Measurements from ENCODE around the gene KCTD5.
"Not testable (repeated sequence)": the region's sequence is repeated elsewhere in the genome, so short reads cannot be mapped to it uniquely, and the experiment has no call there.

Gene KCTD5

DNA sequence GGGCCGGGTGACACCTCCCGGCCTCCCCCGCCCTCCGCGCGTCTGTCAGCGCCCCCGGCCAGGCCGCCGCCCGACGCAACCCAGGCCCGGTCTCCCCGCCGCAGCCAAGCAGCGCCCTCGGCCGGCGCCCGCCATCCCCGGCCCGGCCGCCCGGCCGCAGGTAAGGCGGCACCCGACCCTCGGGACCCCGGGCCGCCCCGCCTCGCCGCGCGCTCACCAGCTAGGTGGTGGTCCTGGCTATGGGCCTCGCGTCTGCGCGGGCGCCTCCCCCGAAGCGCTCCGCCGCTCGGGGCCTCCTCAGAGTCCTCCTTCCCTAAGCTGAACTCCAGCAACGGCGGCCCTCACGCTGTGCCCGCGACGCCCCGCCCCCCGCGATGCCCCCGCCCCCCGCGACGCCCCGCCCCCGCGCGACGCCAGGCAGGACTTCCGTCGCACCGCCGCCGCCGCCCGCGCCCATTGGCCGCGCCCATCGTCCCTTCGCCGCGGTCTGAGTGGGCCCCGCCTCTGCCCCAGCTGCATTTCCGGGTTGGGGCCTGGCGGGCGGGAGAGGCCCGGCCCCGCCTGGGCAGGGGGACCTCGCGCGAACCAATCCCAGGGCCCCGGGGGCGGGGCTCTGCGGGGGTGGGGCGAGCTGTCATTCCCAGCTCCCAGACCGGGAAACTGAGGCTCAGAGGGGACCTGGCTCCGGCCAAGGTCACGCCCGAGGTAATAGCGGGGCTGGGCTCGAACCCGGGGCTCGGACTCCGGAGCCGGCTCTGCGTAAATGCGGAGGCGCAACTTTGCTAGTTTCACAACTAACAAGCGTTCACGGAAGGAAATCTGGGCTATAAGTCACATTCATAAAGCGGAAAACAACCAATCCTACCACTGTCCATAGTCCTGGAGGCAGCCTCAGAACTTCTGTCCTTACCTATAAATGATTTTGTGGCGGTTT lies 9.0 kb upstream of the KCTD5 start:
- peak; percentile 97 for DNase-seq

DNA sequence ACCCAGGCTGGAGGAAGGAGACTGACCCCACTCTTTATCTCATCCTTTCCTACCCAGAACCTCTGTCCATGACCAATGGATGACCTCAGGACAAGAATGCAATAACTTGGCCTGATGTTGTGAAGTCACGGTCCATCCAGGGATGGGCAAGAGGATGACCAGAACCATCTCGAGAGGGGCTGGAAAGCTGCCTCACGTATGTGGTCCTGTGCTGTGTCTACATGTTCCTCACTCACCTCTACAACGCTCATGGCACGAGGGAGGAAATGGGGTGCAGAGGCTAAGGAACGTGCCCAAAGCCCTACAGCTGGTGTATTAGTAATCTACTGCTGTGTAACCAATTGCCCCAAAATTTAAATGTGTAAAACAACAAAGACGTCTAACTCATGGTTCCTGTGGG lies 7.3 kb upstream of the KCTD5 start:
- DNase-seq = no peak

DNA sequence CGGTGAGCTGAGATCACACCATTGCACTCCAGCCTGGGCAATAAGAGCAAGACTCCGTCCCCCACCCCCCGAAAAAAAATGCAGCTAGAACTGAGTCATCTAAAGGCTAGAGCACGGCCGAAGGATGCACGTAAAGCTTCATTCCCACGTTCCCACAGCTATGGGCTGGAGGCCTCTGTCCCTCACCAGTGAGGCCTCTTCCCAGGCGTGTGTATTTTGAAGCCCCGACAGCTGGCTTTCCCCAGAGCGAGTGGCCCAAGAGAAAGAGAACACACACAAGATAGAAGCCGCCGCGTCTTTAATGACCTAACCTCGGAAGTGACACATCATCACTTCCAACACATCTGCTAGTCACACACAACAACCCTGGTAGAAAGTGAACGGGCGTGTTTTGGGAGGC lies 6.6 kb upstream of the KCTD5 start:
- DNase-seq = no peak

- not testable (repeated sequence) for DNase-seq
Measured at GRCh38 chr16:2676937-2677336, 5.4 kb upstream of the KCTD5 start.

- not testable (repeated sequence) for DNase-seq
Measured at GRCh38 chr16:2678206-2678965, 3.9 kb upstream of the KCTD5 start.

DNA sequence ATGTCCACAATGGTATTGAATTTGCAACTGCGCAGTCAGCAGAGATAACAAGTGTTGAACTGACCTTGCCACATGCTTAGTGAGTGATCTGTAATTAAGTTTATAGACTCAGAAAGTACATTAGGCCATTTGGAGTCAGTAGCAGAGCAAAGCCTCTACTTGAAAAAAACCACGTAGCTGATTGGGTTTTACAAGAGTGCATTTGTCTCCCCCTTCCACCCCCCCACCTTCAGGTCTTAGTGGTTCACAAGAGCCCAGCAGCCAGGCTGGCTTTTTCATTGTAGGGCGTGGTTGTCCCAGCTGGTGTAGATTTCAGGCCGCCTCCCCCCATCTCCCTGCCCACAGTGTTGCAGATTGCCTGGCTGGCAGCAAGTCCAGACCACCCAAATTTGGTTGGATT lies 2.4 kb upstream of the KCTD5 start:
- not testable (repeated sequence) for DNase-seq

DNA sequence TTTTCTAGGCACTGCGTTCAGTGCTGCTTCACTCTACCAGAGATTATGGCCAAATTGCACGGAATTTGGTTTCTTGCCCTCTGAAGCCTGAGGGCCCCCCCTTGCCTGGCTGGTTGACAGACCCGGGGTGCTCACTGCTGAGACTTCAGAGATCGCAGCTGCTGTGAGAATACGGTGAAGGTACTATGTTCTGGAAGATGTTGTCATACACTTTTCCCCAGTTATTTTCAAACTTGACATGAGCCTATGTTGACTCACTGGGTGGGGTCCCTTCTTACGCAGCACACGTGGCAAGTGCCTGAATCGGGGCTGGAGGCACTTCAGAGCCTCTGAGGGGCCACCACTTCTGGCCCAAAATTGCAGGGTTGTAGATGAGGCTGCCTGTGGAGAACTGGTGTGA lies 2.0 kb upstream of the KCTD5 start:
- DNase-seq = not testable (repeated sequence)

GRCh38 chr16:2683041-2683440 lies 718 bp downstream of the KCTD5 start:
- not testable (repeated sequence) for DNase-seq

GRCh38 chr16:2686075-2686474 lies 3.8 kb downstream of the KCTD5 start:
- not testable (repeated sequence) for DNase-seq

DNA sequence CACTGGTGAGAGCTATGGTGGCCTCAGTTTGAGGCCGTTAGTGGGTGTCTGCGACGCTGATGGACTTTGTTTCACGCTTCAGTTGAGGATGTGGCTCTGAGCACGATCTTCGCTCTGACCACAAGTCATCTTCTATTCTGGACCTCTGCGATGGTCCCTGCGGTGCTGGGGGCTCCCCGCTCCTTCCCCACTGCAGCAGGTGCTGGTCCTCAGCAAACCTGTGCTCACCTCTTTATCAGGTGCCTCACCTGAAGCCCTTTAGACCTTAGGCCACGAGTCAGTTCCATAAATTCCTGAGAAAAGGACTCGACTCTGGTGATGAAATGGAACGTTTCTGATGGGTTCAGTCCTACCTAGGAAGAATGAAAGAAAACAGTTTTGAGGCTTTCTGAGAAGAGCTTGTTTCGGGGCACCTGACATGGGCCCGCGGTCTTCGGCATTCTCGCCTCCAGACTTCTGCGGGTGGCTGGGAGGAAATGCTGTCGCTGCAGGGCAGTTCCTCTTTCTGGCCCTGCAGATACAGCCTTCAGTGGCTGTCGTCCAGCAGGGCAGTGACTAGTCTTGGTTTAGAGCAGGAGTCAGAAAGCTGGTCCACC lies 4.7 kb downstream of the KCTD5 start:
- peak; percentile 39 for DNase-seq

- DNase-seq = no peak
Measured at GRCh38 chr16:2687531-2688308, 5.4 kb downstream of the KCTD5 start.

DNA sequence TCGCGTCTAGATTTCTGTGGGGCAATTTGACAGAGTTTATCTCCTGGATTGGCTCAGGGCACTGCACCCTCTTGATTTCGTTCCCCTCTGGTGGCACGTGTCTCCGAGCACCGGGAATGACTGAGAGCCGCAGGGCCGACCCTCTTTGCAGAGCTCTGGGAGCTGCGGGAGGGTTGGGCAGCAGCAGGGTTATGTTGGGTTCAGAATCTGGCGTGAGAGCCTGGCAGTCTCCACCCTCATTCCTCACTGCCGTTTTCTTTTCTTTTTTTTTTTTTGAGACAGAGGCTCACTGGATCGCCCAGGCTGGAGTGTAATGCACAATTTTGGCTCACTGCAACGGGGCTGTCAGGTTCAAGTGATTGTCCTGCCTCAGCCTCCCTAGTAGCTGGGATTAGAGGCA lies 7.1 kb downstream of the KCTD5 start:
- not testable (repeated sequence) for DNase-seq

GRCh38 chr16:2689968-2690801 lies 7.9 kb downstream of the KCTD5 start:
- no peak for DNase-seq

DNA sequence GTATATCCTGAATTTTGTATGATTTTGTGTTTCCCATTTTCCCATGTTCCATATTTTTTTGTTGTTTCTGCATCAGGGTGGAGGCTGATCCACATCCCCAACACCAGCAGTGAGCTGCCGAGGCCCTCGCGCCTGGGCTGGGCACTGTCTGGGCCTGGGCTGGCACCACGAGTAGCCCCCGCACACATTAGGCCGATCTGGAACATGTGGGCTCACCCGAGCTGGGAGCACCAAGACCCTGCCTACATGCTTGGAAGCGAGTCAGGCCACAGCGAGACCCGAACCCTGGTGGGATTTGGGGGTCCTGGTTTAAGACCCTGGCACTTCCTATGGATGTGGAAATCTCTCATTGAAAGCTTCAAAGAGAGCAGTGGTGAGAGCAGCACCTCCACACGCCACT lies 8.5 kb downstream of the KCTD5 start:
- DNase-seq = no peak

GRCh38 chr16:2691491-2692248 lies 9.3 kb downstream of the KCTD5 start:
- DNase-seq = no peak

DNA sequence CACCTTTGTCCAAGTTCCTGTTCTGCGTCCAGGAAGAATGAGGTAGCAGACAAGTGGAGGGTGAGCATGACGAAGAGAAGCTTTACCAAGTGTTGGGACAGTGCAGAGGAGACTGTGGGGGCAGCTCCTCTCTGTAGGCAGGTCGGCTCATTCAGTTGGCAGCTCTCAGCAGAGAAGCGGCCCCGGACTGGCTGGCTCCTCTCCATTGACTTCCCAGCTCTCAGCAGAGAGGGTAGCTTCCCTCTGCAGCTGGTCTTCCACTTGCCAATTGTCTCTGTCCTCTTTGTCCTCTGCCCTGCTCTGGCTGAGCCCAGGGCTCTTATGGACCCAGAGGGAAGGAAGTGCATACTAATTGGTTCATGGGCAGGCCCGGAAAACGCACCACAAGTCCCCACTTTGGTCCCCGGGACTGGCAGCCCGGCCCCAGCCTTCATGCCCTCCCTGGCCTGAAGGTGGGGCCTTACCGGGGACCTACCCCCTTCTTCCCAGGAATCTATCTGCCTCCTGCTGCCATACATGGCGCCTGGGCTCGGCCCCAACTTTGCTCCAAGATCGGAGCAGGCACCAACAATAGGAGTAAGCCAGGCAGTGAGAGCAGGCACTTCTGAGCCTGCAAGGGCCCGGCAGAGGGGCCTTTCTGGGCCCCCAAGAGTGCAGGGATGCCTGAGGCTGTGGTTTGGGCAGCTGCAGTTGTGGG lies 10.1 kb downstream of the KCTD5 start:
- DNase-seq = no peak

DNA sequence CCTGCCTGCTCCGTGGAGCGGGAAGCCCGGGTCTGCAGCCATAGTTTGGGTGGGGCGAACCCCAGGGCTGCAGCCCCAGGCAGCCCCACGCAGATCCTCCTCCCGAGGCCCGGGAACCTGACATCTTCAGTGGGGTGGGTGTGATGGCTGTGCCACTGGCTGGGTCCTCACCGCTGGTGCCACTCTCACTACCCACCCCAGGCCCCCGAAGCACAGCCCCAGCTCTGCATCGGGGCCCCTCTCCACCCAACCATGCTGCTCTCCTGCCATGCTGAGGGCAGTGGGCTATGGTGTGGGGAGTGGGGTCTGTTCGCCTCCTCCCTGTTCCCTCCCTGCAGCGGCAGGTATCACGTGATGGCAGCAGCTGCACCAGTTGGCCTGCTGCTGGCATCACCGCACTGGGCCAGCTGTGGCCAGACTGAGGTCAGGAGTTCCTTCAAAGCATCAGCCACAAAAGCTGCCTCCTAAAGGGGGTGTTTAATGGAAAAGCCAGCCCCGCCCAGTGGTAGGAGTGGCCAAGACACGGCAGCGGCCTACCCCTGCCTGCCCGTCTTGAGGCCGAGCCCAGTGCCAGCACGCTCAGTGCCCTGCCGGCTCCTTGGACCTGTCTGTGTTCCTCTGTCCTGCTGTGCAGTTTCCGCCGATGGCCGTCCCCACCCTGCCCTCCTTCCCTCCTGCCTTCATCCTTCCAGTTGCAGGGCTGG lies 10.8 kb downstream of the KCTD5 start:
- DNase-seq = no peak

- DNase-seq = not testable (repeated sequence)
Measured at GRCh38 chr16:2696601-2697250, 14.4 kb downstream of the KCTD5 start.

GRCh38 chr16:2697401-2697948 lies 15.2 kb downstream of the KCTD5 start:
- DNase-seq = no peak

Data from activated CD4-positive, alpha-beta T cell treated with anti-CD3 and anti-CD28 coated beads, Interleukin-2, amount 50 U/mL, for 16 hours (primary cell).